Fibroblast of the aortic adventitia (primary cell): ENCODE measurements around the gene METRN. TPM values are rescaled to one million over a fixed set of nuclear protein-coding genes. Genes with fewer than 3 reads are reported as not detected.

ENCODE experiments used
- DNase-seq: peaks from one replicate; pipeline ENCODE4 v3.0.0-alpha.2; 2010; ENCODE audit warnings: low read depth
- H3K4me3 ChIP-seq: 2 replicates; pipeline ENCODE4 v1.5.1; 2011; ENCODE audit warnings: low read depth, mild to moderate bottlenecking, control low read depth, low read length, moderate library complexity
- total RNA-seq: library from RNA; depleted of rRNA; stranded (reverse); fragments of >200 nt; gene quantifications from 2 replicates; pipeline ENCODE4 v1.2.3, GENCODE V29; 2012; ENCODE audit warnings: low replicate concordance
- TF ChIP-seq, protein P1 (sequence below): IDR thresholded peaks from 2 replicates; pipeline ENCODE4 v1.5.1; 2011; ENCODE audit warnings: mild to moderate bottlenecking, low read length, control low read depth, inconsistent platforms; ENCODE audit not compliant: insufficient read depth

METRN gene
- total RNA-seq, 1 donor, result 30.7 TPM

GRCh38 chr16:718389-718788 lies 3.5 kb downstream of the METRN start:
- TF ChIP-seq, protein P1, sequence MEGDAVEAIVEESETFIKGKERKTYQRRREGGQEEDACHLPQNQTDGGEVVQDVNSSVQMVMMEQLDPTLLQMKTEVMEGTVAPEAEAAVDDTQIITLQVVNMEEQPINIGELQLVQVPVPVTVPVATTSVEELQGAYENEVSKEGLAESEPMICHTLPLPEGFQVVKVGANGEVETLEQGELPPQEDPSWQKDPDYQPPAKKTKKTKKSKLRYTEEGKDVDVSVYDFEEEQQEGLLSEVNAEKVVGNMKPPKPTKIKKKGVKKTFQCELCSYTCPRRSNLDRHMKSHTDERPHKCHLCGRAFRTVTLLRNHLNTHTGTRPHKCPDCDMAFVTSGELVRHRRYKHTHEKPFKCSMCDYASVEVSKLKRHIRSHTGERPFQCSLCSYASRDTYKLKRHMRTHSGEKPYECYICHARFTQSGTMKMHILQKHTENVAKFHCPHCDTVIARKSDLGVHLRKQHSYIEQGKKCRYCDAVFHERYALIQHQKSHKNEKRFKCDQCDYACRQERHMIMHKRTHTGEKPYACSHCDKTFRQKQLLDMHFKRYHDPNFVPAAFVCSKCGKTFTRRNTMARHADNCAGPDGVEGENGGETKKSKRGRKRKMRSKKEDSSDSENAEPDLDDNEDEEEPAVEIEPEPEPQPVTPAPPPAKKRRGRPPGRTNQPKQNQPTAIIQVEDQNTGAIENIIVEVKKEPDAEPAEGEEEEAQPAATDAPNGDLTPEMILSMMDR, result no peak
- H3K4me3 ChIP-seq, result no peak overlapping the region
- DNase-seq, result no peak

DNA sequence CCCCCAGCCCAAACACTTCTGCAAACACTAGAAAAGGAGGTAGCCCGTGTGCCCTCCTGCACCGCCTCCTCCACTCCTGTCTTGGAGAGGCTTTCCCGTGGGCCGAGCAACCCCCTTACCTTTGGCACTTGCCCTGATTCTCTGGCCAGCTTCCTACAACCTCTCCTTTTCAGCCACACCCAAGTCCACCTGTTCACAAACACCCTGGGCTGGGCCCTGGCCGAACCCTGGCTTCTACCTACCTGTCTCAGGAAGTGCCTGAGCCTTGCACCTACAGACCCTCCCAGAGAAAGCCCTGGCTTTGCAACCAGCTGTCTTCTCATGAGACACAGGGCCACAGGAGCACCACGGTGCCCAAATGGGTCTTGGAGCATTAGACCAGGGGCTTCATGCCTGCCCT lies 4.0 kb downstream of the METRN start:
- no peak for DNase-seq
- TF ChIP-seq, protein P1, result no peak
- H3K4me3 ChIP-seq, result no peak overlapping the region

- TF ChIP-seq, protein P1, result peak; percentile 32
- no peak for DNase-seq
- H3K4me3 ChIP-seq, result peak overlapping the region; percentile 76
These were observed 5.0 kb downstream of the METRN start for GRCh38 chr16:719815-720446.

DNA sequence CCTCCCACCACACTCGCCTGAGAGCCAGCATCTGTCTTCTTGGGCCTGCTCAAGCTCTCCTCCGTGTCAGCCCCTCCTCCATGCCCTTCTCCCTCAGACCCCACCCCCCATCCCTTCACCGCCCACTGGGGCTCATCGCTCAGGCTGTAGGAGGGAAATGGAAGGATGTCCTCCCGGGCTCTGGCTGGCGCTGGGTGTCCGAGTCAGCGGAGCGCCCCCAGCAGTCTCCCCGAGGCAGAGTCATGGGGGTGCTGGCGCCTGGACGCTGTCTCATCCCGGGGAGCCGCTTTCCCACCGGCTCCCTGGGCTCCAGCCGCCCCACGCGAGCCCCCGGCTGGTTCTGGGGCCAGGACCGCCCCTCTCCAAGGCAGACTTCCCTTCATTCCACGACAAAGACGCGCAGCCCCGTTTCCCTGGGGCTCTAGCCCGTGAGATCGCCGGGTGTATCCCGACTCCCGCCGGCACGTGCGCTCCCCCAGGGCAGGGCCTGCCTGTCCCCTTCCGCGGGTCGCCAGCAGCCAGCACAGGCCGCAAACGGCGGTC lies 5.6 kb downstream of the METRN start:
- peak; percentile 62 for DNase-seq

GRCh38 chr16:720990-721764 lies 6.3 kb downstream of the METRN start, which contains the start of gene ANTKMT:
Gene ANTKMT (plus strand): TSS chr16:721146. CDS start chr16:721275, 129 bp downstream.
- DNase-seq, result peak; percentile 65
- TF ChIP-seq, protein P1, result no peak
- H3K4me3 ChIP-seq, result peak within 1 kb of the TSS; percentile 76

More for the DNA sequence above, 5.6 kb downstream of the METRN start:
- H3K4me3 ChIP-seq, result peak overlapping the region; percentile 76
- TF ChIP-seq, protein P1, result peak; percentile 34

DNA sequence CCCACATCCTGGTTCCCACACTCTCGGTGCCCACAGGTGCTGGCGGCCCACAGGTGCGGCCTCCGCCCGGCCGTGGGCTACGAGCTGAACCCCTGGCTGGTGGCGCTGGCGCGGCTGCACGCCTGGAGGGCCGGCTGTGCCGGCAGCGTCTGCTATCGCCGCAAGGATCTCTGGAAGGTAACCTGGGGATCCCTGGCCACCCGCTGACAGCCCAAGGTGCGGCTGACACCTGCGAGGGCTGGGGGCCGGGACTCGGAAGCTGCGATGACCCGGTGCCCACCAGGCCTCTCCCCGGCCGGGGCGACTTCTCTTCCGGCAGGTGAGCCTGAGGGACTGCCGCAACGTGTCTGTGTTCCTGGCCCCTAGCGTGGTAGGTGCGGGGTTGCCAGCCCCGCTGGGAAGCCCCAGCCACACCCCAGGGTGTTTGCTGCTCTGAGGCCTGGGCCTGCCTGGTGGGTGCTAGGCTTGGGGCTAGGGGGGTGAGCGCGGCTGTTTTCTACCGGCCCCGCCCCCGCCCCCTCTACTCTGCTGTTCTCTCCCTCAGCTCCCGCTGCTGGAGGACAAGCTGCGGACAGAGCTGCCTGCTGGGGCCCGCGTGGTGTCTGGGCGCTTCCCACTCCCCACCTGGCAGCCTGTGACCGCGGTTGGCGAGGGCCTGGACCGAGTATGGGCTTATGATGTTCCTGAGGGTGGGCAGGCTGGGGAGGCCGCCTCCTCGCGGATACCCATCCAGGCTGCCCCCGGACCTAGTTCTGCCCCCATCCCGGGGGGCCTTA lies 7.0 kb downstream of the METRN start:
- H3K4me3 ChIP-seq, result peak overlapping the region; percentile 76
- no peak for DNase-seq
- TF ChIP-seq, protein P1, result no peak
